Caco-2 (cell line): ENCODE results near the gene HOXB8. TPM values are rescaled to one million over a fixed set of nuclear protein-coding genes. Genes with fewer than 3 reads are reported as not detected.

Experiments
- BruUV-seq: library from RNA; stranded (reverse); fragments of 400-500 nt; replicated peaks from 2 replicates; lab custom pipeline; 2021; lab: Mats Ljungman, UMichigan
- CTCF ChIA-PET: fragments of 300-600 bp; sonication (Branson Sonifier 250); formaldehyde crosslinking; loops from one replicate; lab custom pipeline; 2022; ENCODE audit warnings: antibody characterized with exemption; lab: Charles Lee
- POLR2A ChIA-PET: fragments of 300-600 bp; sonication (Branson Sonifier 250); formaldehyde crosslinking; loops from one replicate; lab custom pipeline; 2022; ENCODE audit warnings: antibody characterized with exemption; lab: Charles Lee
- DNase-seq, 2 experiments: peaks; one replicate each; pipeline versions ENCODE4 v3.0.0 to v3.0.0-alpha.2; 2020 to 2022
- H3K27me3 ChIP-seq: replicated peaks from 2 replicates; pipeline ENCODE4 v1.6.0; 2011; ENCODE audit warnings: low read length; ENCODE audit not compliant: control insufficient read depth, insufficient read depth
- H3K36me3 ChIP-seq: 2 replicates; pipeline ENCODE4 v1.5.1; 2011; ENCODE audit warnings: low read length; ENCODE audit not compliant: control insufficient read depth, insufficient read depth
- H3K4me1 ChIP-seq: fragments of 250-450 bp; sonication (Bioruptor Pico); 2 replicates; pipeline ENCODE4 v1.5.1; 2020; ENCODE audit warnings: mild to moderate bottlenecking
- H3K4me3 ChIP-seq: 2 replicates; pipeline ENCODE4 v1.5.1; 2011; ENCODE audit warnings: low read depth, mild to moderate bottlenecking, control low read depth, low read length
- H3K9me3 ChIP-seq: fragments of 250-450 bp; sonication (Bioruptor Pico); 2 replicates; pipeline ENCODE4 v1.5.1; 2020; ENCODE audit warnings: mild to moderate bottlenecking, moderate library complexity
- H3K27ac Mint-ChIP-seq: one replicate; pipeline ENCODE4 v1.8.0; 2022; ENCODE audit warnings: mixed read lengths; ENCODE audit not compliant: unreplicated experiment
- H3K27me3 Mint-ChIP-seq: one replicate; pipeline ENCODE4 v1.8.0; 2022; ENCODE audit warnings: mixed read lengths; ENCODE audit not compliant: insufficient read depth, unreplicated experiment
- H3K36me3 Mint-ChIP-seq: one replicate; pipeline ENCODE4 v1.8.0; 2022; ENCODE audit warnings: mild to moderate bottlenecking, mixed read lengths; ENCODE audit not compliant: insufficient read depth, unreplicated experiment
- H3K4me1 Mint-ChIP-seq: one replicate; pipeline ENCODE4 v1.8.0; 2022; ENCODE audit warnings: low read depth, mixed read lengths; ENCODE audit not compliant: unreplicated experiment
- H3K4me3 Mint-ChIP-seq: one replicate; pipeline ENCODE4 v1.8.0; 2022; ENCODE audit warnings: mild to moderate bottlenecking, moderate library complexity, mixed read lengths; ENCODE audit not compliant: unreplicated experiment
- H3K9me3 Mint-ChIP-seq: one replicate; pipeline ENCODE4 v1.8.0; 2022; ENCODE audit warnings: mixed read lengths; ENCODE audit not compliant: unreplicated experiment
- CTCF ChIP-seq, 2 experiments: fragments of 200-600 bp in 1 of 2; IDR thresholded peaks; 1 replicate in 1 of 2; 2 replicates in 1 of 2; pipeline versions ENCODE4 v1.5.1 to v1.8.0; 2011 to 2022; ENCODE audit warnings: antibody characterized with exemption in 1 of 2, control low read depth in 1 of 2, inconsistent platforms in 1 of 2, low read depth in 1 of 2, low read length in 1 of 2, mild to moderate bottlenecking in 1 of 2, moderate library complexity in 1 of 2; ENCODE audit not compliant: insufficient read depth in 1 of 2, severe bottlenecking in 1 of 2, unreplicated experiment in 1 of 2
- intact Hi-C: fragments of 100-400 bp; cut with micrococcal nuclease; formaldehyde crosslinking; loops from one replicate; pipeline ENCODE4 v1.10.0; 2022; ENCODE audit not compliant: unreplicated experiment
- total RNA-seq: library from RNA; stranded (reverse); gene quantifications from 2 replicates; pipeline ENCODE4 v1.2.3, GENCODE V29; 2022

The HOXB8 gene
- total RNA-seq, 1 experiment from 2014 or later = 1.2 TPM

- DNase-seq = no peak
- Mint-ChIP-seq H3K4me1 (no peaks in the 10 kb centered on the region), H3K27me3 (no peaks in the 10 kb centered on the region), H3K27ac (no peak overlapping the region), H3K36me3 (no peaks in the 10 kb centered on the region), H3K4me3 (no peak overlapping the region), H3K9me3 (no peaks in the 10 kb centered on the region)
- ChIA-PET POLR2A (no interaction called here), CTCF (interaction anchor here (0.6 kb wide), 1 partner anchor 153 kb away, joined by 3 read pairs; no protein-coding TSS in a partner anchor)
- H3K4me3 ChIP-seq = no peak overlapping the region
- no peaks in the 10 kb centered on the region for H3K27me3 ChIP-seq
- TF ChIP-seq CTCF (IDR thresholded peaks at IDR 0.05; ENCODE audit: insufficient read depth in 1 of 2, low read depth in 1 of 2, low read length in 1 of 2, severe bottlenecking in 1 of 2, unreplicated experiment in 1 of 2) = no peak
- H3K36me3 ChIP-seq = no peaks in the 10 kb centered on the region
- H3K4me1 ChIP-seq = peaks cover 17% of the 10 kb centered on the region
- BruUV-seq = no TSS peak
- intact Hi-C loops = no loop called here
- H3K9me3 ChIP-seq = no peaks in the 10 kb centered on the region
These were observed 49.0 kb downstream of the HOXB8 start for GRCh38 chr17:48565925-48566710.

- no peaks in the 10 kb centered on the region for H3K27me3 ChIP-seq
- no TSS peak for BruUV-seq
- intact Hi-C loops = no loop called here
- no peak overlapping the region for H3K4me3 ChIP-seq
- CTCF ChIA-PET = interaction anchor here (1.0 kb wide), 2 partner anchors 9 to 61 kb away, joined by 3 to 5 read pairs; no protein-coding TSS in a partner anchor
- POLR2A ChIA-PET = no interaction called here
- H3K4me3 Mint-ChIP-seq = no peak overlapping the region
- no peaks in the 10 kb centered on the region for H3K27me3 Mint-ChIP-seq
- H3K4me1 ChIP-seq = peaks cover 12% of the 10 kb centered on the region; the same call in 1 of the 2 replicates
- no peaks in the 10 kb centered on the region for H3K36me3 Mint-ChIP-seq
- no peaks in the 10 kb centered on the region for H3K9me3 ChIP-seq
- no peaks in the 10 kb centered on the region for H3K9me3 Mint-ChIP-seq
- no peaks in the 10 kb centered on the region for H3K4me1 Mint-ChIP-seq
- DNase-seq = no peak
- H3K27ac Mint-ChIP-seq = no peak overlapping the region
- no peaks in the 10 kb centered on the region for H3K36me3 ChIP-seq
- no peak for TF ChIP-seq CTCF (IDR thresholded peaks at IDR 0.05; ENCODE audit: insufficient read depth in 1 of 2, low read depth in 1 of 2, low read length in 1 of 2, severe bottlenecking in 1 of 2, unreplicated experiment in 1 of 2)
These were observed 50.0 kb downstream of the HOXB8 start for GRCh38 chr17:48565022-48565554.

DNA sequence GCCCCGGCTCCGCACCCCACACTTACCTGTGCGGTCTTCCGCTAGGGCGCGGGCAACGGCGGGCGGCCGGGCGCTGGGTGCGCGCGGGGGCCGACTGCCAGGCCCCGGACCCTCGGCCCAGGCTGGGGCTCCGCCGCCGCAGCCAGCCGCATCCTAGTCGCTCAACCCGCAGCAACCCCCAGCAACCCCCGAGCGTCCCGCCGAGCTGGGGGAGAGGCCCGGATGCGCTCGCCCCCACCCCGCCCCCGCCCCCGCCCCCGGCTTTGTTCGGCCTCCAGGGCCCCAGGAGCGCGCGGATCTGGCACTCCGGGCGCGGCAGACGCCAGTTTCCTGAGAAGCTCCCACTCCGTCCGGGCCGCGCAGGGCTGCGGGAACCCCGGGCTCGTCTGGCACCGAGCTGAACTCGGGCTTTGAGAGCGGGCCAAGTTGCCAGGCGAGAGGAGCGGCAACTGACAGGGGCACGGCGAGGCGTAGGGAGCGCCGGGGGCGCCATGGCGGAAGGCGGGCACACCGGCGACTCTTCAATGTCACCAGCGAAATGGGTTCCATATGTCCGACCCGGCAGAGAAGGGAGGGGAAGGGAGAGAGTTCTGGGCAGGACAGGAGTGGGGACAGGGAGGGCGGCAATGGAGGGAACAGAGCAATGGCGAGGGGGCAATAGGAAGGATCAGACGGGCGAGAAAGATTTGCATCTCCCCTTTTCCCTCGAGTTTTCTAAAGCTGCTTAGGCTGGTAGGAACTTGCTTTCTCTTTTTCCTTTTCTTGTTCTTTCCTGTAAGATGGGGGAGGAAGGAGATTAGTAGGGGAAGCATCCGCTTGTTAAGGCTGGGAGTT is 50.7 kb downstream of the HOXB8 start:
- H3K9me3 ChIP-seq = no peaks in the 10 kb centered on the region
- H3K36me3 Mint-ChIP-seq = no peaks in the 10 kb centered on the region
- H3K27me3 ChIP-seq = no peaks in the 10 kb centered on the region
- H3K4me3 Mint-ChIP-seq = no peak overlapping the region
- no peaks in the 10 kb centered on the region for H3K36me3 ChIP-seq
- no peaks in the 10 kb centered on the region for H3K9me3 Mint-ChIP-seq
- ChIA-PET POLR2A (no interaction called here), CTCF (interaction anchor here (1.0 kb wide), 2 partner anchors 9 to 61 kb away, joined by 3 to 5 read pairs; no protein-coding TSS in a partner anchor)
- H3K4me3 ChIP-seq = no peak overlapping the region
- no peak for DNase-seq
- no peaks in the 10 kb centered on the region for H3K4me1 Mint-ChIP-seq
- intact Hi-C loops = no loop called here
- BruUV-seq = no TSS peak
- no peak for TF ChIP-seq CTCF (IDR thresholded peaks at IDR 0.05; ENCODE audit: insufficient read depth in 1 of 2, low read depth in 1 of 2, low read length in 1 of 2, severe bottlenecking in 1 of 2, unreplicated experiment in 1 of 2)
- H3K4me1 ChIP-seq = peaks cover 8% of the 10 kb centered on the region; the same call in 1 of the 2 replicates
- H3K27me3 Mint-ChIP-seq = no peaks in the 10 kb centered on the region
- no peak overlapping the region for H3K27ac Mint-ChIP-seq
